ENCODE results near the gene LSMEM2.
"Not testable (repeated sequence)": the region's sequence is repeated elsewhere in the genome, so short reads cannot be mapped to it uniquely, and the experiment has no call there.

LSMEM2 gene

GRCh38 chr3:50297896-50298725 is 19.2 kb downstream of the LSMEM2 start:
- no peak for DNase-seq

- peak; percentile 72 to 100 (median 99) for DNase-seq
Observed at GRCh38 chr3:50298836-50299637, 20.1 kb downstream of the LSMEM2 start, which contains the start of the genes HYAL3 and NAA80. Gene HYAL3 (minus strand): TSS chr3:50299405. CDS start chr3:50295602, 3,803 bp downstream. Gene NAA80 (minus strand): TSS chr3:50299405. CDS start chr3:50297463, 1,942 bp downstream.

- no peak for DNase-seq
Observed at GRCh38 chr3:50299638-50299928, 20.7 kb downstream of the LSMEM2 start.

DNA sequence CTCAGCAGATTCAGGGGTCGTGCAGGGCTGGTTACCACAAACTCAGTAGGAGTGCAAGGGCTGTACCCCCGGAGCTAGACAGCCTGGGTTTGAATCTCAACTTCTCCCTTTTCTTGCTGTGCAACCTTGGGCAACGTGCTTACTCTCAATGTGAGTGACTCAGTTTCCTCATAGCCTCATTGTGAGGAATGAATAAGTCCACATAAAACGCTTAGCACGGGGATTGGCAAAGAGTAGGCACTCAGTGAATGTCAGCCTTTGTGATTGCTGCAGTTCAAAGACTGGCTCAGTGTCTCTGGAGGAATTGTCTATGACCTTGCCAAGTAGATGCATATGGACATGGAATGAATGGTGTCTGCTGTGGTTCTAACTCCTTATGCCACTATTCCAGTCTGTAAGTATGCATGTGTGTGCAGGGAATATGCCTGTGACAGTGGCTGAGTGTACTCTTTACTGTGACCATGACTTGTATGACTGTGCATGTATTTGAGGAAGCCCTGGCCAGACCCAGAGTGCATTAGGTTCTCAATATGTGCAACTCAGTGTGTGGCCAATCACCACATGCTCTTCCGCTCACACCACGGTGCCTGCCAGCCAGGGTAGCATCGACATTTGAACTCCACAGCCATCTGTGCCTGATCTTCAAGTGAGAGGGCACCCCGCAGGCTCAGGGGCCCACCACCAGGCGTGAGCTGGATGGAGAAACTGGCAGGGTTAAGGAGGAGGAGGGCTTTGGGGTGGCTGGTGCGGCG is 21.2 kb downstream of the LSMEM2 start:
- DNase-seq = peak in 23 of 51 donors; percentile 34 to 88 (median 64)

DNA sequence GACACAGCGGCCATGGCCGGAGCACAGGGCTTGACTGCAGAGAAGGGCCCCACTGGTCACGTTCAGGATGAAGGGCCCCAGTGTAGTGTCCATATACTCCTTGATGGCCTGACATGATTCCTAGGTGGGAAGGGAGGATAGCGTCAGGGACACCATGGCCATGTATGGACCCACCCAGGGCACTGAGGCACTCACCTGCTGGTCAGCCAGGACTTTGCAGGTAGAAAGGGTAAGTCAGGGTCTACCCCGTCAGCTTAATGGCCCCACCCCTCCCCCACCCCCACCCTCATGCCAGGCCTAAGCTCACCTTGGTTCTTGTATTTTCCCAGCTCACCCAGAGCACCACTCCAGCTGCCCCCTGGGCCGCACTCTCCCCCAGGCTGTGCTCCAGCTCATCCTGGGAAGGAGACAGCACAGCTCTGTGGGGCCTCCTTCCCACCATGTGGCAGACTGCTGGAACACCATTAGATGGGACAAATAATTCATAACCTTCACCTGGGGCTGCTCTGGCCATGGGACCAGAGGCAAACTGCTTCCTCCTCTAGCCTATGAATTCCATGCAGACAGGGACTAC is 21.9 kb downstream of the LSMEM2 start:
- no peak for DNase-seq

DNA sequence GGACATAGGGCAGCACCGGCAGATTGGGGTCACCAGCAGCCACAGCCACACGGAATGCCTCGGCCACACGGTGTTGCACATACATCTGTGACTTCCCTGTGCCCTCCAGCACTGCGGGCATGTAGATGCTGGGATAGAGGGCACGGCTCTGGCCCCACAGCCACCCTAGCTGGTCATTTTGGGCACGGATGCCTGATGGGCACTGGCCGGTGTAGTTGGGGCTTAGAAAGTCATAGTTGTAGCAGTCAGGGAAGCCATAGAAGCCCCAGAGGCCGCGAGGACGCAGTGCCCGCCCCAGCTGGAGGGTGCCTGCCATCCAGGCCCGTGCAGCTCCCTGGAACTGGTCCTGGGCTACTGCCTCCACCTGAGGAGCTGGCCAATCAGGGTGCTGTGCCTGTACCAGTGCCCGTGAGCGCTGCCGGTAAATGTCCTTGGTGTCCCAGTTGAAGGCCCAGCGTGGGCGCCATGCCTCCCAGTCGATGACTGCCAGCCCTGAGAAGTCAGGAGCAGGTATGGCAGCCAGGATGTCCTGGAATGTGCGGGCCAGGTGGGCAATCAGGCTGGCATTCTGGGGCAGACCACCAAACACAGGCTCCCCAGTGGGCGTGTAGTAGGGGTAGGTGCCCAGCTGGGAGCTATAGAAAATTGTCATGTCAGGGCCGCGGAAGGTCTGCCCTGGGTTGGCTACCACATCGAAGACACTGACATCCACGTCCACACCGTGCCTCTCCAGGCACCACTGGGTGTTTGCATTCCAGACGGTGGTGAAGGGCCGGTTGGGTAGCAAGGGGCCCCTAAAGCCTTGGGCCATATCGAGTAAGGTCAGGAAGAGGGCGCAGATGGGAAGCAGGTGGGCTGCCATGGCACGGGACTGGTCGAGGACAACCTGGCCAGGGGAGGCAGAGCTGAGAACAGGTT is 23.5 kb downstream of the LSMEM2 start:
- no peak for DNase-seq

- DNase-seq = peak in 1 of 51 donors; percentile 29
Observed at GRCh38 chr3:50303013-50303815, 24.3 kb downstream of the LSMEM2 start, which contains the start of gene HYAL1. Gene HYAL1 (minus strand): TSS chr3:50303574. CDS start chr3:50302956, 618 bp downstream.

GRCh38 chr3:50304601-50305000 is 25.7 kb downstream of the LSMEM2 start:
- DNase-seq = no peak

DNA sequence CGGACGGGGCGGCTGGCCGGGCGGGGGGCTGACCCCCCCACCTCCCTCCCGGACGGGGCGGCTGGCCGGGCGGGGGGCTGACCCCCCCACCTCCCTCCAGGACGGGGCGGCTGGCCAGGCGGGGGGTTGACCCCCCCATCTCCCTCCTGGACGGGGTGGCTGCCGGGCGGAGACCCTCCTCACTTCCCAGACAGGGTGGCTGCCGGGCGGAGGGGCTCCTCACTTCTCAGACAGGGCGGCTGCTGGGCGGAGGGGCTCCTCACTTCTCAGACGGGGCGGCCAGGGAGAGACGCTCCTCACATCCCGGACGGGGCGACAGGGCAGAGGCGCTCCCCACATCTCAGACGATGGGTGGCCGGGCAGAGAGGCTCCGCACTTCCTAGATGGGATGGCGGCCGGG is 33.2 kb downstream of the LSMEM2 start:
- DNase-seq = not testable (repeated sequence)

DNA sequence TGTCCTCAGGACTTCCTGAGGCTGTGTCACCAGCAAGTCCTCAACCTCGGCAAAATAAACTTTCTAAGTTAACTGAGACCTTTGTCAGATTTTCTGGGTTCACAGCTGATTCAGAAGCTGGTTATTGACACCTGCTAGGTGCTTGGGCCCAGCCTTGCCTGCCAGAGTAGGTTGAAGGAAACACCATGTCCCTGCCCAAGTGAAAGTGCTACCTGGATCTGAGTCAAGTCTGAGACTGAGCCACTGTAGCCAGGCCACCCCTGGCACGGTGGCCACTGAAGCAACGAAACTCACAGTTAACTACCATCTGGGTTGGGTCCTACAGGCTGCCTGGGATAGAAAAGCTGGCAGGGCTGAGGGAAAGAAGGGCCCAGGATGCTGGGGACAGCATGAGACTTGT is 35.5 kb downstream of the LSMEM2 start:
- DNase-seq = no peak

DNA sequence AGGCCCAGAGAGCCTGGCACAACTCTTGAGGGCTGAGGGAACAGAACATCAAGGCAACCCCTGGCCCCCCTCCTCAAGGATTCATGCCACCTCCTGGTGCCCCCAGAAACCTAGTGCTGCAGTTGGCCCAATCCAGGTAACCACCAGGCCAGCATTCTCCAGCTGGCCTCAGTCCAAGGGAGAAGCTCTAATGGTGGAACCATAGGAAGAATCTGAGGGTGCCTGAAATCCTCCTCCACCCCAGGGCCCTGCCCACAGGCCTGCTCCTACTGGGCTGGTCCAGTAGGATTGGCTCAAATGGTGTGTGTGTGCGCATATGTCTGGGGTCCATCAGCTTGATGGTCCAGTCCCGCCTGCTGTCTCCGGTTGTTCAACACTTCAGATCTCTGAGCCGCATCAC is 35.9 kb downstream of the LSMEM2 start:
- DNase-seq = no peak

- DNase-seq = peak in 2 of 51 donors; percentile 12 to 22
Observed at GRCh38 chr3:50316657-50317242, 37.9 kb downstream of the LSMEM2 start.

GRCh38 chr3:50317300-50317699 is 38.4 kb downstream of the LSMEM2 start:
- DNase-seq = no peak

GRCh38 chr3:50318163-50318562 is 39.3 kb downstream of the LSMEM2 start:
- DNase-seq = no peak

- DNase-seq = no peak
Observed at GRCh38 chr3:50318615-50319014, 39.7 kb downstream of the LSMEM2 start.

- DNase-seq = no peak
Observed at GRCh38 chr3:50319181-50319893, 40.5 kb downstream of the LSMEM2 start.

DNA sequence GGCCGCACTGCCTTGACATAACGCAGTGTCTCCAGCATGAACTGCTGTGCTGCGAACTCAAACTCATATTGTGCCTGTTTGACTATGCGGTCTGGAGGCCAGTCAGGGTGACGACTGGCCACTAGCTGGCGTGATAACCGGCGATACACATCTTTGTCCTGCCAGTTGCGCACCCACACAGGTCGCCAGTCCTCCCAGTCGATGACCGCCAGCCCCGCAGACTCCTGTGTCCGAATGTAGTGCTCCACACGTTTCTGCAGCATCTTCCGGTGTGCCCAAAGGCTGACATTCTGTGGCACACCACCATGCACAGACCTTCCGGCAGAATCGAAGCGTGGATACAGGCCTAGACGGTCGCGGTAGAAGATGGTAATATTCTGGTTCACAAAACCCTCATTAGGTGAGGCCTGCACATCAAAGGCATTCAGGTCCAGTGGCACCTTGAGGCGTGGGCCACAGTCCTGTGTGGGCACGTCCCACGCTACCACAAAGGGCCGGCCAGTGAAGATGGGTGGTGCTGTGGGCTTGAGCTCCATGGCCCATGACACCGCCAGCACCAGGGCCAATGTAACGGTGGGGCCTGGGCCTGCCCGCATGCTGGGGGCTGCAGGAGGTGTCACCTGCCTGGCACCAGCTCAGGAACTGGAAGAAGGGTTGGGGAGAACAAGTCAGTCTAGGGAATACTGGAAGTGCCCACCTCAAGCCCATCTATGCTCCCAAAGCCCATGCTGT is 41.2 kb downstream of the LSMEM2 start:
- DNase-seq = no peak

Measured in hypothalamus (tissue), 51 donors.